ENCODE results near the gene HIGD1B.

GRCh38 chr17:44807817-44808155, 39.9 kb upstream of the HIGD1B start:
- TF ChIP-seq CTCF (IDR thresholded peaks at IDR 0.05) (no peak), POLR2A (IDR thresholded peaks at IDR 0.05) (no peak)

All from Peyer's patch (tissue), 4 donors.